NCI-H2081 (cell line): ENCODE data around the gene POU2AF3.
A peak's percentile ranks its signal among the peaks of the same experiment; 100 is the strongest.

Source experiments
- DNase-seq, 2 experiments: peaks; one replicate each; lab custom pipeline; 2025; lab: John Stamatoyannopoulos, UW

Gene POU2AF3

DNA sequence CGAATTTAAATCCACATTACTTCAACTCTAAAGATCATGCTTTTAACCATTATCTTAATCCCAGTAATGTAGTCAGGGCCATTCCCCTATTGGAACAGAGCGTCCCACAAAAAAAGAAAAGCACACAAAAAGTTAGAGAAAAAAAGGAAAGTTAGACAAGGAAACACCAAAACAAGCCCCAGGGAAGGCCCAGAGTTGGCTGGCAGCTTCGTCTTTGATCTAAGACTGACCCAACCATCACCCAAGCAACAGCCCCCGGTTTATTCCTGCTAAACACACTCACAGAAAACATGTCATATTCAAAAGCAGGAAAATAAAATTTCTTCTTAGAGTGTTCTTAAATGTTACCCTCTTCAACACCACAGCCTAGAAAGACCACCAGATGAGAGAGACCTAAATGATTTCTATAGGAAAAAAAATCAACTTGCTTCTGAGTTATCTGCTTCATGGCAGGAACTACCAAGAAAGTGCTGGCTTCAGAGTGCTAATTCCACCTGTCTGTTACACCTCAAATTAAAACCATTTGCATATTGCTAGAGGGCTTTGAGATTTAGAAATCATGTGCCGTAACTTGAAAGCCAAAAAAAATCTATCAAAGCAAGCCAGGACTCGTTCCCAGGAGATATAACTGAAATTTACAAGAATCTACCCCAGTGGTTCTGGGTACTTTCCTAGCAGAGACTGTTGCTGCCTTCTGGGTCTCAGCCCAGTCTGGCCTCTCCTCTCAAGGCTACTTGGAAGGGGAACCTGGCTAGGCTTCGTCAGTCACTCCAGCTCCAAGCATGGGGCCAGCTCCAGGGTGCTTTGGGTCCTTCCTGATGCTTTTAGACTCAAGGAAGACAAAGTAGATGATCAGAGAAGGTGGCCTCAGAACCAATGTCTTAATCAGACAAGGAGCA is 31.2 kb downstream of the POU2AF3 start:
- no peak for DNase-seq

DNA sequence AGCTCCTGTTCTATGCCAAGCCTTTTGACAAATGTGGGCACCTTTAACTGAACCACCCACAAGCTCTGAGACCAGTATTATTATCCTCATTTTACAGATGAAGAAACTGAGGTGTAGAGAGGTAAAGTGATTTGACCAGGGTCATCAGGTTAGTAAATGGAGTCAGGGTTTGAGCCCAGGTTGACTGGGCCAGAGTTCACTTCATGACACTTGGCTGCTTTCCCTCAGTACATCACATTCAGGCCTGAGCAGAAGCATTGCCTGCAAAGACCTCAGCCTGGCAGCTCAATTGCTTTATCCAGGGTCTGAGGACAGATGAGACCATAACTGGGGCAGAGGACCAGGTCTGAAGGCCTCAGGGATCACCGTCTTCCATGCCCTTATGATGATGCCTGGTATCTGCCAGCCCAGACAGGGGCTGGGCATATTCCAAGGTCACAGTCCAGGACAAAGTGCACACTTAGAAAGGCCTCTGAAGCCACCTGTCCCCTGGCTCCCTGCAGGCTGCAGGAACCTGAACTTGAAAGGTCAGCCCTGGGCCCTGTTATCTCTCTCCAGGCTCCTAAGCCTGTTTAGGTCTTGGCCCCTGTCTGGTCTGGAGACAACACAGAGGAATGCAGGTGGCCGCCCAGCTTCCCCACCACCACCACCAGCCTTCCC is 32.0 kb downstream of the POU2AF3 start:
- no peak for DNase-seq

DNA sequence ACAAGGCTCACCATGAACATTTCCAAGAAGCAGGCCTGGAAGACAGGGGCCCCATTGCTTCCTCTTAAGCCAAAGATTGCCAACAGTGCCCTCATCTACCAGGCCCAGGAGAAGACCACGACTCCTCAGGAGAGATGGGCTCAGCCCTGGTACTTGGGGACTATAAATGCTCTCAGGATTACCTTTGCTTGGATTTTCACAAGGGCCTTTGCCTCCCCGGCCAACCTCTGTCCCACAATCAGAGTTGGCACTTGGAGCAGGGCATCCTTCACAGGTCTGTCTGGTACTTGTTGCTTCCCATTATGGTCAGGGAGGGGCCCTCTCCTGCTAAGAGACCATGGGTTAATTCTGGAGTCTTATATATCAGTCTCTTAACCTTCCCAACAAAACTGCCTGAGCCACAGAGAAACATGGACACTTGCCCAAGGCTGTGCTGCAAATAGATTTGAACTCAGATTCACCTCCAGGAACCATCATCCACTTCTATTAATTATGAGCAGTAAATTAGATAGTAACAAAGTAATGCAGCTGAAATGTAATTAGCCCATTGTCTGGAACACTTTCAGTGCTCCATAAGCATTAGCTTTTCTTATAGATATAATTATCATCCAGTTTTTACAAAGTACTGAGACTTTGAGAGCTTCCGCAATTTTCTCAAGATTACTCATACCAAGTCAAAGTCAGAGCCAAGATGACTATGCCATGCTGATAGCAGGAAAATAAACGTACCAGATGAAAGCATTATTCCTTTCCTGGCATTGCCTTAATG is 33.5 kb downstream of the POU2AF3 start:
- peak in 1 of 2 experiments; percentile 27 for DNase-seq

DNA sequence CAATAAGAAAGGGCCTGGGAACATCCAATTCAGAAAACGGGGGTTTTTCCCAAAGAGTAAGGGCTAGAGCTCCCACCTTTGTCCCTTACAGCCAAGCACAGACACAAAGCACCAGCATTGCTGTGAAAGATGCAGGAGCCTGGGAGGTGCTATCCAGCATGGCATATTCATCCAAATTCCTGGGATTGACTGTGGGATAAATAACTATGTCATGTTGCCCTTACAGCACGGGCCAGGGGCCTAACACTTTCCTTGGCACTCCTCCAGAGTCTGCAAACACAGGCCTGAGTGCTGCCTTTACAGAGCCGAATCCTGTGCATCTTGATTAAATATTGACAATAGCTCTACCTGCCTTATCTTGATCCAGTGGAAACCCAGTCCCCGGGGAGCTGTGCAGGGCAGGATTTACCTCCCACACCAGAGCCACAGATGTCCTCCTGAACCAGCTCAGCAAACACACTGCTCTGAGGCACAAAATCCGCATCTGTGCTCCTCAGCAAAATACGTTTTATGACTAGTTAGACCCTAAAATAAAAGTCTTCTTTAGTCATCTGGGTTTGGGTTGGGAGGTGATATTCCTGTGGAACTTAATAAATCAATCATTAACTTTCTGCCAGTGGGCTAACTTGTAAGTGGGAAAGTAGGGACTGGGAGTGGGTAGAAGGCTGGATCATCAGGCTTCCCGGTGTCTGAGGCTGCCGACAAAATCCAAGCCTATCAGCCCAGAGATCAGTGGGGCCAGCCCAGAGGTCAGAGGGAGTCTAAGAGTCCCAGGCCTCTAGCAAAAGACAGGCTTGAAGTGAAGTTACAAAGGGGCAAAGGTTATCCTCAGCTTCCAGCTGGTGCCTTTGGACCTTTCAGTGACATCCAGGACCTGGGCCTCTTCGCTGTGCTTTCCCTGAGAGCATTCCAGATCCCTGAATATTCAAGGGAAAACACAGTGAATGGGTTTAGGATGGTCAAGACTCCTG is 36.5 kb downstream of the POU2AF3 start:
- peak; percentile 92 to 96 for DNase-seq

DNA sequence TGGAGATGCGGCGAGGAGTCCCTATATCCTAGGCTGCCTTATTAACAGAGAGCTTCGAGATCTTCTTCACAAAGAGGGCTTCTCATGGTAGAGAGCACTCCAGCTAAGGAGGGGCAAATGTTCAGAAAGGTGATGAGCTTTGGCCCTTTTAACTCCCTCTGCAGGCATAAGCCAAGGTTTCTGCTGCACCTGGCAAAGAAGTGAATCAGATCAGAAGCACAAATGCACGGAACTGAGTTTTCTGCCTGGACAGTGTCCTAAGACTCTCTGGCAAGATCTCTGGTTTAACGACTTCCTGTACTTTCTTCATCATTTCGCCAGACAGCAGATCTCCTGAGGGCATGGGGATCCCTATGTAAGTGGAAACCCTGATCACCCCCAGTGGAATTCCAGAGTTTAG is 37.2 kb downstream of the POU2AF3 start:
- DNase-seq, result no peak

DNA sequence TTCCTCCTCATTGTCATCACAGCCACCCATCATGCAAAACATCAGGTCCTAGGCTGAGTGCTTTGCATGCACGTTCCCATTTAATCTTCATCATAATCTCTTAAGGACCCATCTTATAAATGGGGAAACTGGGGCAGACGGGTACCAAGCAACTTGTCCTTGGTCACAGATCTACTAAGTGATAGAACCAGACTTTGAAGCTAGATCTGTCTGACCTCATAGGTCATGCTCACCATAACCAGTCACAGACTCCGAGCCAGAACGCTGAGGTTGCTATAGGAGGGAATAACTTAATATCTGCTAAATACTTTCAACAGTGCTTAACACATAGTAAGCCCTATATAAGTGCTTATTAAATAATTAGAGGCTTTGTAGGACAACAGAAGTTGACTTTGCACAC is 37.7 kb downstream of the POU2AF3 start:
- DNase-seq, result no peak

DNA sequence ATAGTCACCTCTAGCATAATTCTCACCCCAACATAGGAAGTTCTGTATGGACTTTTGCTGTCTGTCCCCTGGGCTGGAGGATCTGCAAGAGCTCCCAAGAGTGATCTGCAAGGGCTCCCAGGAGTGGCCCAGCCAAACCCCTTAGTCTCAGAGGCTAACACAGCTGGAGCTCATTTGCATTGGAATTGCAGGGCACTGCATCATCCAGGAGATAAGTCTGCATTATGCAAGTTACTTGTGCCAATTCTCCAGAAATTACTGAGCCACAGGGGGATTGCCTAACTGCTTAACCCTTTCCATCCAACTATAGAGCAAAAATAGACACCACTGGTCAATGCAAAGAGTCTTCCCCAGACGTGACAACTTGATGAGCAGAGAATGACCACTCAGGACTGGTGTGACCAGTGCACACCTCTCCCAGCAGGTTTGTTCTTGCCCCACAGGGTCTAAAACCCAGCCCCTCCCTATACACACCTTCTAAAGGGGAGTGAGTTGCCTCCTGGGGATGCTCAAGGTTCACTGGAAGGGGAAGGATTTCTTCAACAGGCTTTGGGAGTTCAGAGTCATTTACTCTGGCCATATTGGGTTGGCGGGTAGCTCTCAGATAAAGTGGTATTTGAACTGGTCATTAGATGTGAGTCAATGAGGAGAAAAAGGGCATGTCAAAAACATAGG is 38.4 kb downstream of the POU2AF3 start:
- DNase-seq, result no peak

DNA sequence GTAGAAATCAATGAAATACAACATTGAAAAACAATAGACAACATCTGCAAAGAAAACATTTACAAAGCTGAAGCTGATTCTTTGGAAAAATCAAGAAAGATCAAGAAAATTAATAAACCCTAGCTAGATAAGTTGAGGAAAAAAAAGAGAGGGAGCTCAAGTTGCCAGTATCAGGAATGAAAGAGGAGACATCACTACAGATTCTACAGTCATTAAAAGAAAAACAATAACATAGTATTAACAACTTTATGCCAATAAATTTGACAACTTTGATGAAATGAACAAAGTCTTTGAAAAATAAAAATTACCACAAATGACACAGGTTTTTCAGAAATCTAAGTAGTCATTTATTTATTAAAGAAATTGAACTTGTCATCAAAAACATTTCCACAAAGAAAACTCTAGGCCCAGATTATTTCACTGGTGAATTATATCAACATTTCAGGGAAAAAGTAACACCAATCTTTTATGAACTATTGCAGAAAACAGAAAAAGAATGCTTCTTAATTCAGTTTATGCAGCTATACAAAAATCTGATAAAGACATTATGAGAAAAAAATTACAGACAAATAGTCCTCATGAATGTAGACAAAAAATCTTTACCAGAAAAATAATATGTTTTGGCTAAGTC is 41.5 kb downstream of the POU2AF3 start:
- DNase-seq, result no peak

DNA sequence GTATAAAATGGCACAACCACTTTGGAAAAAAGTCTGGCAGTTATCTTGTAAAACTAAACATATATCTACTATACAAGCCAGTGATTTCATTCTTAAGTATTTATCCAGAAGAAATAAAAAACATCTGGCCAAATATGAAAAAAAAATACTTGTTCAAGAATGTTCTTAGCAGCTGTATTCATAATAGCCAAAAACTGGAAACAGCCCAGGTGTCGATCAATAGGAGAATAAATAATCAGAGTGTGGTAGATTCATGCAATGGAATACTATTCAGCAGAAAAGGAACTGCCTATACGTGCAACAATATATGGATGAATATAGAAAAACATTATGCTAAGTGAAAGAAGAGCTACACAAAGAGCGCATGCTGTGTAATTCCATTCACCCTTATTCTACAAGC is 44.0 kb downstream of the POU2AF3 start:
- no peak for DNase-seq

DNA sequence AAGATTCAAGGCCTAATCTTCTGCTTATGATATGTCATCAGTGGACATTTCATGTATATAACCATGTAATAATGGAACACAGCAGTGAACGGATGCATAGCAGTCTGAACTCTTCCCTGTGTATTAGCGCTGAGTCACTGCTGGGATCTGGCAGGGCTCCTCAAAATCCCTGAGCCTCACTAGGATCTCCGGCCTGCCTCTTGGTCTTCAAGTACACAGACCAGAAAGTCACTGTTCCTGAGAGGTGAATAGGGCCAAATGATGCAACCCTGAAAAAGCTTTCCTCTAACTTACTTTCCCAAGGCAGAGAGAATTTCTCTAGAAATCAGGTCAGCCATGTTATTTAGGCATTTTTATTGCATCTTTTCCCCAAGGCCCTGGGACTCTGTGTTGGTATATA is 45.7 kb downstream of the POU2AF3 start:
- DNase-seq, result no peak

DNA sequence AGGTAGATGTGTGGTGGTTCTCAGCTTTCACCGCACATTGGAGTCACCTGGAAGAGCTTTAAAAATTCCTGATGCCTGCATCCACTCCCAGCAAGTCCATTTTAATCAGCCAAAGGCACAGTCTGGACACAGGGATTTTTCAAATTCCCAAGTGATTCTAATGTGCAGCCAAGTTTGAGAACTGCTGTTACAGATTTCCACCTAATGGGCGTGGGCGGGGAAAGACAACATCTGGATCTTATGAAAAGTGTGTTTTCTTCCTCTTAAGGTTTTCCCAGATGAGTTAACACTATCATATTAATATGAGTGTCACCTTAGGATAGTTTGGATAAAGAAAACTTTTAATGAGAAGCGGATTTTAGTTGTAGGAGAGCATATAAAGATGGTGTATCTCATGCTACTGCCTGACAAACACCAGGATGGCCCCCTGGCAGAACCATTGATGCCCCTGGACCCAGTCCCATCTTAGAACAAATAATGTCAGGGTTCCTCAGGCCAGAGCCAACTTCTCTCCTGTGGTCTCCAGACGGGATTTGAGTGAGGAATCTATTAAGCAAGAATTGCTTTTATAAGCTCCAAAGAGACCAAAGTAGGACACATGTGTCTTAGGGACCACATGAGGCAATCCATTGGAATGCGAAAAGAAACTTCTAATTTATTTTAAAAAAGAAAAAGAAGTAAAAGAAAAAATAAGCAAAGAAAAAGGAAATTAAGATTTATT is 48.8 kb downstream of the POU2AF3 start:
- DNase-seq, result no peak

DNA sequence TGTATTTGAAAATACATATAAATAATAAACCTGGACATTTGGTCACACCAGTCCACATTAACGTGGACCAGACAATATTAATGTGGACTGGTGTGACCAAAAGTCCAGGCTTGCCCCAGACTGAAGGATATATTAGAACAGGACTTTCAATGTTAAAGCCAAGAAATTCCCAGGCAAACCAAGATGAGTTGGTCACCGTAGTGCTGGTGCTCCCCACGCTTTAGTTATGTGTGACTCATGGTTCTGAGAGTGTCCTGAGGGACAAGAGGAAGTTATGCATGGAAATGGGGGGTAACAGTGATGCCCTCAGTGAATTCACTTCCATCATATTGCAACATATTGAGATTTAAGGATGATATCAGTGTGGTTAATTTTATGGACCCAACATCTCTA is 49.4 kb downstream of the POU2AF3 start:
- DNase-seq, result no peak

DNA sequence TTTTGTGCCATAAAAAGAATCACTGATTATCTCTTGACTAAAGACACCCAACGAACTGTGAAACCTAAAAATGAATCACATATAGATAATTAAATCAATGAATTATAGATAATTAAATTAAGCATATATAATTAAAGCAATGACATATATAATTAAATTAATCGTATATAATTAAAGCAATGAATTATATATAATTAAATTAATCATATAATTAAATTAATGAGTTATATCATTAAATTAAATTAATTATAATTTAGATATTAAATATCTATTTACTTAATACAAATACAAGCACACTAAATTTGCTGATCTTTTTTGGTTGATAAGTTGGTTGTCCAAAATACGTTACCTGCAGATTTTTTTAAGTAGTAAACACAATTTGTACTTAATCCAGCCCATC is 49.8 kb downstream of the POU2AF3 start:
- no peak for DNase-seq

DNA sequence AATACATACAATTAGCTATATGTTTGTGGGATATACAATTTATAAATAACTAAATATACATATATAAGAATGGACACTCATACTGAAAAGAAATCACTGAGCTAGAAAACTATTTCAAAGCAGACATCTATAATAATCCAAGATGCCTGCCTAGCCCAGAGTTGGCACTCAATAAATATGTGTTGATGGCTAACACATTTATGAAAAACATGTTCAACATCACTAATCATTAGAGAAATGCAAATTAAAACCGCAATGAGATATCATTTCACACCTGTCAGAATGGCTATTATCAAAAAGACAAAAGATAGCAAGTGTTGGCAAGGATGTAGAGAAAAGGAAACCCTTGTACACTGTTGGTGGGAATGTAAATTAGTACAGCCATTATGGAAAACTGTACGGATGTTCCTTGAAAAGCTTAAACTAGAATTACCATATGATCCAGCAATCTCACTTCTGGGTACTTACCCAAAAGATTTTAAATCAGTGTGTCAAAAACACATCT is 50.9 kb downstream of the POU2AF3 start:
- DNase-seq, result no peak

DNA sequence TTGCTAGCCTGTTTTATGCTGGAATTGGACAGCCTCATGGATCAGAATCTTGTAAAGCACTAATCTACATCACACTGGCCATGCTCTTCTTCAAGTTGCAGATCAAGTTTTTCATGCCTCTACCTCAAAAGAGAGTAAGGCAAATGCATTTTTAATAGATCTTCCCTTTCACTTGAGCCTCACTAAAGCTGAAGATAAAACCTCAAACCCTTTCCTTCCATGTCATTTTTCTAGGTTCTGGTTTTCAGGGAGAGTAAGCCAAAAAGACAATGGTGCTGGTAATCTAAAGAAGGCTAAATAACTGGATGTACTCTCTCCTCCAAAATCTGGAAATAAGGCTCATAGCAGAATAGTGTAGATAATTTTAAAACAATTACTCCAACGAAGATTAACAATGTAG is 52.5 kb downstream of the POU2AF3 start:
- DNase-seq, result no peak

DNA sequence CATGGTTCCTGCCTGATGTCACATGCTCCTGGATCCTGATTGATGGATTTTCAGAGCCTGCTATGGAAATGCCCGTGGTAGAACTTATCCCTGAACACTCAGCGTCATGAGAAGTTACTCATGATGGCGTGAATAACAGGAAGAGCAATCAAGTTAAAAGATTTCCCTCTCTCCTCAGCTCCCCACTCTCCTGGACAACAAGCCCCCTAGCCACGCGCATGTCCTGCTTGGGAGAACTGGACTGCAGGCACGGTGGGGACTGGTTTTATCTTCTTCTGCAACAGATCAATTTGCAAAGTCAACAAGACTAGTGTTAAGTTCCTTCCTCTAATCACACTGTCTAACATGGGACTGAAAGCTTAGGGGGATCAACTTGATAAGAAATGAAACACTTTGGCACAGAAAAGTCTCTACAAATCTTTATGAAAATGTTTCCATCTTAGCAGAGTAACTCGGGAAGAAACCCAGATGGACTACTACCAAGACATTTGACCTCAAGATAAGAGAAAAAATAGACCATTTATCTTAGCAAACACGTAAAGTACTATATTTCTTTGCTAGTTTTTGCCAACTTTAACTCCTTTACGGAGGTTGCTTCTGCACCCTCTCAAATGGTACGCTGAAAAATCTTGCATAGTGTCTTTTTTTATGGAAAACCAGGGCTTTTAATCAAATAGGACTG is 53.2 kb downstream of the POU2AF3 start:
- DNase-seq, result no peak

DNA sequence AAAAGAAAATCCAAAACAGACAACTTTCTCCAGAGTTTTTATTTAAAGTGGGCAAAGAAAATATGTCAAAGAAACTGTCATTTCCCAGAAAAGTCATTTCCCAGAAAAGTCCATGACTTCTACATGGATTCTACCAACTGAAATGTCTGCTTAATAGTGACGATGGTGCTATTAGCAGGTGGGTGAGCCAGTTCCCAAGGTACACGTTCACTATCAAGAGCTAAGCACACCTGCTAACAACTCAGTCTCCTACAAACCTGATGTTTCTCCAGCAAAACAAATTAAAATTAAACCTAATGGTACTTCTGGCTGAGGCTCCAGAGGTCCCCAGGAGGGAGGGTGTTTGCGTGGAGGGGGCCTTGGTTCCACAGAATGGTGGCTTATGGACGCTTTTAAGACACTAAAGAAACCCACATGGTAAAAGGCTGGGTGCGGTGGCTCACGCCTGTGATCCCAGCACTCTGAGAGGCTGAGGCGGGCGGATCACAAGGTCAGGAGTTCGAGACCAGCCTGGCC is 53.9 kb downstream of the POU2AF3 start:
- peak in 1 of 2 experiments; percentile 18 for DNase-seq

DNA sequence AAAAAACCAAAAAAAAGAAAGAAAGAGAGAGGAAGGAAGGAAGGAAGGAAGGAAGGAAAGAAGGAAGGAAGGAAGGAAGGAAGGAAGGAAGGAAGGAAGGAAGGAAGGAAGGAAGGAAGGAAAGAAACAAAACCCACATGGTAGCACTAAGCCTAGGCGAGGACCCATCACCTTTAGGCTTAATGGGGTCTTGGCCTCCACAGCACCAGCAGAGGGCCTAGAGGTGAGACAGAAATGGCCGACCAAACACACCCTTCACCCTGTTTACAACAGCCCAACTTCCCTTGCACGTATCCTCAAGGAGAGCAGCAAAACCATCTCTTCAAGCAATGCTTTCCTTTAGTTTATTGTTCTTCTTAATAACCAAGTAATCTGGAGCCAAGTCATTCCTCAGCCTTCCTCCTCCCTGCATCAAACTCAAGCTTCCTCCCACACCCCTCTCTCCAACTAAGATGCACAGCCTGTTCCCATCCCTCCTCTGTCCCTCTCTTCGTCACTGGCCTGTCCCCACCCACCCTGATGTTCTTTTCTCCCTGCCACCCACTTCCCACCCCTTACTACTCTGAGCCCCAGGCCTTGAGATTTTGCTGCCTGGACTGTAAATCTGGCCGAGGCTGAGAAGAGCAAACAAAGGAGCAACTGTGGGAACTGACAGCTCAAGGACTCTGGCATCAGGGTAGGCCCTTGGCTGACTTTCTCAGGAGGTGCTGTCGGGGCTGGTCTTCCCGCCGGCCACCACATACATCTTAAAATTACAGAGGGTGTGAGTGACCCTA is 54.8 kb downstream of the POU2AF3 start:
- no peak for DNase-seq
